Liver (tissue), 9 donors: ENCODE data around the gene MMRN1. TPM values are rescaled to one million over a fixed set of nuclear protein-coding genes. Genes with fewer than 3 reads are reported as not detected.

Source experiments
- DNase-seq: peaks from one replicate; pipeline ENCODE4 v3.0.0-alpha.2; 2017; ENCODE audit warnings: low spot score
- H3K27ac ChIP-seq, 2 donors: one replicate each; pipeline ENCODE4 v1.7.0; 2013; ENCODE audit warnings: inconsistent platforms in 2 of 2, low read length in 2 of 2, control low read depth in 1 of 2, low read depth in 1 of 2, mild to moderate bottlenecking in 1 of 2
- H3K27me3 ChIP-seq, 4 donors: one replicate each; pipeline versions ENCODE4 v1.6.1 to v1.7.0; 2013; ENCODE audit warnings: low read length in 3 of 4, inconsistent platforms in 1 of 4, mild to moderate bottlenecking in 1 of 4, moderate library complexity in 1 of 4; ENCODE audit not compliant: control insufficient read depth in 4 of 4, insufficient read depth in 4 of 4
- H3K36me3 ChIP-seq, 4 donors: one replicate each; pipeline versions ENCODE4 v1.6.1 to v1.7.0; 2013; ENCODE audit warnings: low read length in 3 of 4, mild to moderate bottlenecking in 3 of 4, low read depth in 1 of 4, moderate library complexity in 1 of 4; ENCODE audit not compliant: control insufficient read depth in 4 of 4, insufficient read depth in 3 of 4
- H3K4me1 ChIP-seq, 4 donors: one replicate each; pipeline versions ENCODE4 v1.6.1 to v1.7.0; 2013; ENCODE audit warnings: low read length in 3 of 4, mild to moderate bottlenecking in 3 of 4, moderate library complexity in 1 of 4; ENCODE audit not compliant: control insufficient read depth in 4 of 4, insufficient read depth in 4 of 4
- H3K4me3 ChIP-seq, 3 donors: one replicate each; pipeline versions ENCODE4 v1.6.1 to v1.7.0; 2013; ENCODE audit warnings: low read length in 3 of 3, control low read depth in 1 of 3, low read depth in 1 of 3, mild to moderate bottlenecking in 1 of 3
- H3K9ac ChIP-seq, 2 donors: one replicate each; pipeline ENCODE4 v1.7.0; 2013; ENCODE audit warnings: low read length in 2 of 2, mild to moderate bottlenecking in 2 of 2, moderate library complexity in 2 of 2, control low read depth in 1 of 2, low read depth in 1 of 2
- H3K9me3 ChIP-seq, 4 donors: one replicate each; pipeline versions ENCODE4 v1.6.1 to v1.7.0; 2013; ENCODE audit warnings: low read length in 3 of 4; ENCODE audit not compliant: control insufficient read depth in 4 of 4
- EGR1 ChIP-seq, 2 donors: IDR thresholded peaks; 2 replicates each; pipeline ENCODE4 v1.6.1; 2016 to 2018; ENCODE audit warnings: antibody characterized with exemption in 2 of 2, low read depth in 2 of 2
- FOXA2 ChIP-seq: IDR thresholded peaks from 2 replicates; pipeline ENCODE4 v1.6.1; 2016; ENCODE audit warnings: antibody characterized with exemption
- GABPA ChIP-seq, 2 donors: IDR thresholded peaks in 1 of 2; conservative IDR thresholded peaks in 1 of 2; 2 replicates each; pipeline ENCODE4 v1.6.1; 2016; ENCODE audit warnings: antibody characterized with exemption in 2 of 2, mild to moderate bottlenecking in 1 of 2, moderate library complexity in 1 of 2
- HNF4A ChIP-seq, 2 donors: conservative IDR thresholded peaks; 2 replicates each; pipeline ENCODE4 v1.6.1; 2016; ENCODE audit warnings: antibody characterized with exemption in 2 of 2, mild to moderate bottlenecking in 2 of 2
- HNF4G ChIP-seq: IDR thresholded peaks from 2 replicates; pipeline ENCODE4 v1.6.1; 2016; ENCODE audit warnings: antibody characterized with exemption
- RAD21 ChIP-seq, 2 donors: IDR thresholded peaks; 2 replicates each; pipeline ENCODE4 v1.6.1; 2016; ENCODE audit warnings: antibody characterized with exemption in 2 of 2, mild to moderate bottlenecking in 2 of 2
- RXRA ChIP-seq, 2 donors: IDR thresholded peaks; 2 replicates each; pipeline ENCODE4 v1.6.1; 2017 to 2018; ENCODE audit warnings: antibody characterized with exemption in 2 of 2, mild to moderate bottlenecking in 1 of 2
- TAF1 ChIP-seq: conservative IDR thresholded peaks from 2 replicates; pipeline ENCODE4 v1.6.1; 2016; ENCODE audit warnings: antibody characterized with exemption, mild to moderate bottlenecking
- YY1 ChIP-seq: IDR thresholded peaks from 2 replicates; pipeline ENCODE4 v1.6.1; 2016; ENCODE audit warnings: antibody characterized with exemption, mild to moderate bottlenecking
- WGBS: extraction: QIAGEN DNeasy Blood & Tissue Kit; methylation state at CpG from one replicate; pipeline ENCODE4 v1.1.7; 2013; 5-methylcytosine and 5-hydroxymethylcytosine counted together
- polyA plus RNA-seq, 2 donors: library from polyadenylated mRNA; stranded (reverse) in 1 of 2; unstranded in 1 of 2; fragments of 200-250 nt in 1 of 2; fragments of >200 nt in 1 of 2; fragmentation: Nextera tagmentation in 1 of 2; extraction: Ambion mirVana in 1 of 2; gene quantifications; one replicate each; pipeline versions ENCODE4 v1.2.1 to v1.2.3, GENCODE V29; 2013 to 2015
- total RNA-seq, 2 donors: library from RNA; depleted of rRNA; stranded (reverse); fragments of >200 nt; gene quantifications; one replicate each; pipeline ENCODE4 v1.2.3, GENCODE V29; 2014
- TF ChIP-seq, protein P1 (sequence below): IDR thresholded peaks from 2 replicates; pipeline ENCODE4 v1.6.1; 2016; ENCODE audit warnings: antibody characterized with exemption
- TF ChIP-seq, protein P2 (sequence below): IDR thresholded peaks from 2 replicates; pipeline ENCODE4 v1.6.1; 2016; ENCODE audit warnings: antibody characterized with exemption, mild to moderate bottlenecking
- TF ChIP-seq, protein P3 (sequence below): IDR thresholded peaks from 2 replicates; pipeline ENCODE4 v1.6.1; 2016; ENCODE audit warnings: antibody characterized with exemption
- TF ChIP-seq, protein P4 (sequence below): IDR thresholded peaks from 2 replicates; pipeline ENCODE4 v1.6.1; 2016; ENCODE audit warnings: antibody characterized with exemption
- TF ChIP-seq, protein P5 (sequence below): fragments of 150-350 bp; IDR thresholded peaks from 2 replicates; pipeline ENCODE4 v1.5.1; 2017; ENCODE audit warnings: improper control_type of control experiment, low read depth, low read length; ENCODE audit not compliant: missing input control
- donor health status: healthy.
- donor health status: healthy.
- donor health status: healthy.
- donor health status: healthy.
- donor health status: healthy.

Gene MMRN1
- total and polyA plus RNA-seq, 4 donors, result 4.4 to 15.6 (median 10.2) TPM

DNA sequence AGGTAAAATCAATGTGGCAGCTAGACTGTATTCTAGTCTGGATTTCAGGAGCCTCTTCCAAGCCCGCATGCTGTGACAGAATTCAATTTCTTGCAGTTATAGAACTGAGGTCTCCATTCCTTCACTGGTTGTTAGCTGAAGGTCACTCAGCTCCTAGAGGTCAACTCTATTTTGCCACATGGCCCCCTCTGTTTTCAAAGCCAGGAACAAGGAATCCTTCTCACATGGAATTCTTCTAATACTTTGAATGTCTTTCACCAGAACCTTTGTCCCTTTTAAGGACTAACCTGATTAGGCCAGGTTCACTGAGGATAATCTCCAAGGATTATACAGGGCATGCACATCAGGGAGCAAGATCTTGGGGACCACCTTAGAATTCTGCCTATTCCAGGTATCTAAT, 23.4 kb upstream of the MMRN1 start (continued):
- TF ChIP-seq, protein P1, sequence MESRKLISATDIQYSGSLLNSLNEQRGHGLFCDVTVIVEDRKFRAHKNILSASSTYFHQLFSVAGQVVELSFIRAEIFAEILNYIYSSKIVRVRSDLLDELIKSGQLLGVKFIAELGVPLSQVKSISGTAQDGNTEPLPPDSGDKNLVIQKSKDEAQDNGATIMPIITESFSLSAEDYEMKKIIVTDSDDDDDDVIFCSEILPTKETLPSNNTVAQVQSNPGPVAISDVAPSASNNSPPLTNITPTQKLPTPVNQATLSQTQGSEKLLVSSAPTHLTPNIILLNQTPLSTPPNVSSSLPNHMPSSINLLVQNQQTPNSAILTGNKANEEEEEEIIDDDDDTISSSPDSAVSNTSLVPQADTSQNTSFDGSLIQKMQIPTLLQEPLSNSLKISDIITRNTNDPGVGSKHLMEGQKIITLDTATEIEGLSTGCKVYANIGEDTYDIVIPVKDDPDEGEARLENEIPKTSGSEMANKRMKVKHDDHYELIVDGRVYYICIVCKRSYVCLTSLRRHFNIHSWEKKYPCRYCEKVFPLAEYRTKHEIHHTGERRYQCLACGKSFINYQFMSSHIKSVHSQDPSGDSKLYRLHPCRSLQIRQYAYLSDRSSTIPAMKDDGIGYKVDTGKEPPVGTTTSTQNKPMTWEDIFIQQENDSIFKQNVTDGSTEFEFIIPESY, result no peak
- TF ChIP-seq EGR1 (IDR thresholded peaks at IDR 0.05; ENCODE audit: low read depth in 2 of 2), result no peak
- TF ChIP-seq, protein P2, sequence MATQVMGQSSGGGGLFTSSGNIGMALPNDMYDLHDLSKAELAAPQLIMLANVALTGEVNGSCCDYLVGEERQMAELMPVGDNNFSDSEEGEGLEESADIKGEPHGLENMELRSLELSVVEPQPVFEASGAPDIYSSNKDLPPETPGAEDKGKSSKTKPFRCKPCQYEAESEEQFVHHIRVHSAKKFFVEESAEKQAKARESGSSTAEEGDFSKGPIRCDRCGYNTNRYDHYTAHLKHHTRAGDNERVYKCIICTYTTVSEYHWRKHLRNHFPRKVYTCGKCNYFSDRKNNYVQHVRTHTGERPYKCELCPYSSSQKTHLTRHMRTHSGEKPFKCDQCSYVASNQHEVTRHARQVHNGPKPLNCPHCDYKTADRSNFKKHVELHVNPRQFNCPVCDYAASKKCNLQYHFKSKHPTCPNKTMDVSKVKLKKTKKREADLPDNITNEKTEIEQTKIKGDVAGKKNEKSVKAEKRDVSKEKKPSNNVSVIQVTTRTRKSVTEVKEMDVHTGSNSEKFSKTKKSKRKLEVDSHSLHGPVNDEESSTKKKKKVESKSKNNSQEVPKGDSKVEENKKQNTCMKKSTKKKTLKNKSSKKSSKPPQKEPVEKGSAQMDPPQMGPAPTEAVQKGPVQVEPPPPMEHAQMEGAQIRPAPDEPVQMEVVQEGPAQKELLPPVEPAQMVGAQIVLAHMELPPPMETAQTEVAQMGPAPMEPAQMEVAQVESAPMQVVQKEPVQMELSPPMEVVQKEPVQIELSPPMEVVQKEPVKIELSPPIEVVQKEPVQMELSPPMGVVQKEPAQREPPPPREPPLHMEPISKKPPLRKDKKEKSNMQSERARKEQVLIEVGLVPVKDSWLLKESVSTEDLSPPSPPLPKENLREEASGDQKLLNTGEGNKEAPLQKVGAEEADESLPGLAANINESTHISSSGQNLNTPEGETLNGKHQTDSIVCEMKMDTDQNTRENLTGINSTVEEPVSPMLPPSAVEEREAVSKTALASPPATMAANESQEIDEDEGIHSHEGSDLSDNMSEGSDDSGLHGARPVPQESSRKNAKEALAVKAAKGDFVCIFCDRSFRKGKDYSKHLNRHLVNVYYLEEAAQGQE, result no peak

DNA sequence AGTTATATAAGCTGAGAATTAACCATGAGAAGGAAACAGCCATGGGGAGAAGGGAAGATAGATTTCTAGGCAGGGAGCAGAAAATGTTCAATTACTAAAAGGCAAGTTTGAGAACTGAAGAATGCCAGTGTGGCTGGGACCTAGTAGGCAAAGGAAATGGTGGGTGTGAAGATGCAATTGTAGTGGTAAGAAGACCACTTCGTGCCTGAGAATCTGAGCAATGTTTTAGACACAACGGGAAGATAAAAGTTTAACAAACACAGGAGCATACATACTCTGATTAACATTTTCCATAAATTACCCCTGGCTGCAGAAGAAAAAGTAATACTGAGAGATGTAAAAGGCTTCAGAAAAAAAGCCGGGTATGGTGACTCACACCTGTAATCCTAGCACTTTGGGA, 18.1 kb upstream of the MMRN1 start:
- Histone ChIP-seq H3K27ac (no peak overlapping the region), H3K9me3 (no peaks in the 10 kb centered on the region), H3K4me1 (no peaks in the 10 kb centered on the region), H3K27me3 (peaks cover 0 to 4% (median 0%) of the 10 kb centered on the region in 4 donors), H3K36me3 (no peaks in the 10 kb centered on the region), H3K9ac (no peak overlapping the region), H3K4me3 (no peak overlapping the region)
- 76% methylated on average over 3 of the region's 3 CpGs for WGBS
- no peak for DNase-seq
- TF ChIP-seq YY1 (no peak), GABPA (IDR thresholded peaks at IDR 0.05 in 1 of 2, conservative IDR thresholded peaks at IDR 0.05 in 1 of 2) (no peak), EGR1 (IDR thresholded peaks at IDR 0.05; ENCODE audit: low read depth in 2 of 2) (no peak), HNF4G (no peak), RXRA (IDR thresholded peaks at IDR 0.05) (no peak), TAF1 (no peak), RAD21 (IDR thresholded peaks at IDR 0.05) (no peak), FOXA2 (no peak), HNF4A (conservative IDR thresholded peaks at IDR 0.05) (no peak)
- TF ChIP-seq, protein P3, sequence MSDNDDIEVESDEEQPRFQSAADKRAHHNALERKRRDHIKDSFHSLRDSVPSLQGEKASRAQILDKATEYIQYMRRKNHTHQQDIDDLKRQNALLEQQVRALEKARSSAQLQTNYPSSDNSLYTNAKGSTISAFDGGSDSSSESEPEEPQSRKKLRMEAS, result no peak
- TF ChIP-seq, protein P4, sequence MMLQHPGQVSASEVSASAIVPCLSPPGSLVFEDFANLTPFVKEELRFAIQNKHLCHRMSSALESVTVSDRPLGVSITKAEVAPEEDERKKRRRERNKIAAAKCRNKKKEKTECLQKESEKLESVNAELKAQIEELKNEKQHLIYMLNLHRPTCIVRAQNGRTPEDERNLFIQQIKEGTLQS, result no peak
- TF ChIP-seq, protein P5, sequence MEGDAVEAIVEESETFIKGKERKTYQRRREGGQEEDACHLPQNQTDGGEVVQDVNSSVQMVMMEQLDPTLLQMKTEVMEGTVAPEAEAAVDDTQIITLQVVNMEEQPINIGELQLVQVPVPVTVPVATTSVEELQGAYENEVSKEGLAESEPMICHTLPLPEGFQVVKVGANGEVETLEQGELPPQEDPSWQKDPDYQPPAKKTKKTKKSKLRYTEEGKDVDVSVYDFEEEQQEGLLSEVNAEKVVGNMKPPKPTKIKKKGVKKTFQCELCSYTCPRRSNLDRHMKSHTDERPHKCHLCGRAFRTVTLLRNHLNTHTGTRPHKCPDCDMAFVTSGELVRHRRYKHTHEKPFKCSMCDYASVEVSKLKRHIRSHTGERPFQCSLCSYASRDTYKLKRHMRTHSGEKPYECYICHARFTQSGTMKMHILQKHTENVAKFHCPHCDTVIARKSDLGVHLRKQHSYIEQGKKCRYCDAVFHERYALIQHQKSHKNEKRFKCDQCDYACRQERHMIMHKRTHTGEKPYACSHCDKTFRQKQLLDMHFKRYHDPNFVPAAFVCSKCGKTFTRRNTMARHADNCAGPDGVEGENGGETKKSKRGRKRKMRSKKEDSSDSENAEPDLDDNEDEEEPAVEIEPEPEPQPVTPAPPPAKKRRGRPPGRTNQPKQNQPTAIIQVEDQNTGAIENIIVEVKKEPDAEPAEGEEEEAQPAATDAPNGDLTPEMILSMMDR, result no peak
